HepG2 (cell line): Measurements from ENCODE around the gene STARD13.

ENCODE experiments used
- AHDC1 ChIP-seq: sonication (generic); formaldehyde crosslinking; IDR thresholded peaks from 2 replicates; pipeline ENCODE4 v1.5.1; 2020; ENCODE audit warnings: mild to moderate bottlenecking, missing genetic modification reagents, borderline replicate concordance
- CTCF ChIP-seq: sonication (generic); formaldehyde crosslinking; IDR thresholded peaks from 2 replicates; pipeline ENCODE4 v1.5.0; 2020; ENCODE audit warnings: mild to moderate bottlenecking, missing genetic modification reagents, moderate library complexity
- MXI1 ChIP-seq: IDR thresholded peaks from 3 replicates; pipeline ENCODE4 v1.6.1; 2012; ENCODE audit warnings: low read depth, low read length, inconsistent platforms, borderline replicate concordance
- POLR2A ChIP-seq, 2 experiments: IDR thresholded peaks; 2 replicates each; pipeline ENCODE4 v1.6.1; 2011; ENCODE audit warnings: low read depth in 2 of 2, low read length in 2 of 2, mild to moderate bottlenecking in 1 of 2, moderate library complexity in 1 of 2; ENCODE audit not compliant: insufficient read depth in 1 of 2
- RXRA ChIP-seq: sonication (generic); formaldehyde crosslinking; IDR thresholded peaks from 2 replicates; pipeline ENCODE4 v1.5.1; 2020; ENCODE audit warnings: missing genetic modification reagents
- ZHX1 ChIP-seq: sonication (generic); formaldehyde crosslinking; IDR thresholded peaks from 2 replicates; pipeline ENCODE4 v1.8.1; 2022; ENCODE audit warnings: low read depth, mild to moderate bottlenecking, missing genetic modification reagents
- ZNF292 ChIP-seq: sonication (generic); formaldehyde crosslinking; IDR thresholded peaks from 2 replicates; pipeline ENCODE4 v1.8.1; 2022; ENCODE audit warnings: mild to moderate bottlenecking, low read depth, missing genetic modification reagents, borderline replicate concordance
- ZNF543 ChIP-seq: sonication (generic); formaldehyde crosslinking; IDR thresholded peaks from 2 replicates; pipeline ENCODE4 v1.4.0; 2020; ENCODE audit warnings: mild to moderate bottlenecking, missing genetic modification reagents

GRCh38 chr13:33206425-33206824 lies 79.1 kb downstream of the STARD13 start:
- TF ChIP-seq ZHX1 (CRISPR knock-in tag) (no peak), RXRA (no peak), ZNF543 (CRISPR knock-in tag) (no peak), ZNF292 (CRISPR knock-in tag) (no peak), POLR2A (IDR thresholded peaks at IDR 0.05; ENCODE audit: insufficient read depth in 1 of 2, low read depth in 2 of 2, low read length in 2 of 2) (no peak), AHDC1 (CRISPR knock-in tag) (no peak), MXI1 (no peak), CTCF (CRISPR knock-in tag) (no peak)
